Colonic mucosa (tissue), 4 donors: ENCODE measurements around the gene FMNL2. TPM values are rescaled to one million over a fixed set of nuclear protein-coding genes. Genes with fewer than 3 reads are reported as not detected.

Experiments used
- DNase-seq: peaks from one replicate; pipeline ENCODE4 v3.0.0-alpha.2; 2020
- H3K27ac ChIP-seq: fragments of 200-600 bp; one replicate; pipeline ENCODE4 v1.8.0; 2021
- H3K27me3 ChIP-seq: fragments of 200-600 bp; one replicate; pipeline ENCODE4 v1.8.0; 2021
- H3K36me3 ChIP-seq: fragments of 200-600 bp; one replicate; pipeline ENCODE4 v1.8.0; 2021
- H3K4me1 ChIP-seq: fragments of 200-600 bp; one replicate; pipeline ENCODE4 v1.8.0; 2021; ENCODE audit warnings: mild to moderate bottlenecking
- H3K4me3 ChIP-seq: fragments of 200-600 bp; one replicate; pipeline ENCODE4 v1.8.0; 2021
- H3K9ac ChIP-seq, 2 donors: one replicate each; pipeline ENCODE4 v1.7.0; 2013; ENCODE audit warnings: control low read depth in 2 of 2, low read depth in 2 of 2, low read length in 2 of 2
- H3K9me3 ChIP-seq: fragments of 200-600 bp; one replicate; pipeline ENCODE4 v1.8.0; 2021
- intact Hi-C: fragments of 100-400 bp; cut with DNase I; formaldehyde crosslinking; loops from one replicate; pipeline ENCODE4 v1.14.1; 2022
- total RNA-seq, 2 donors: library from RNA; stranded (reverse); fragmentation: NEBNext Ultra II Directional in 1 of 2; extraction: Animal tissue kit (Norgen Biotek cat#: 25700) in 1 of 2; gene quantifications; one replicate each; pipeline ENCODE4 v1.2.1, GENCODE V29; 2021
- TF ChIP-seq, protein P1 (sequence below): fragments of 200-600 bp; IDR thresholded peaks from one replicate; pipeline ENCODE4 v1.8.0; 2022; ENCODE audit warnings: antibody characterized with exemption, mild to moderate bottlenecking
- donor health status: healthy.
- donor health status: DM: no; HTN: no; CAD: no.
- donor health status: DM: no; HTN: no; CAD: no.

FMNL2 gene
- total RNA-seq, 2 donors from 2014 or later = 10.6 to 17.5 TPM

DNA sequence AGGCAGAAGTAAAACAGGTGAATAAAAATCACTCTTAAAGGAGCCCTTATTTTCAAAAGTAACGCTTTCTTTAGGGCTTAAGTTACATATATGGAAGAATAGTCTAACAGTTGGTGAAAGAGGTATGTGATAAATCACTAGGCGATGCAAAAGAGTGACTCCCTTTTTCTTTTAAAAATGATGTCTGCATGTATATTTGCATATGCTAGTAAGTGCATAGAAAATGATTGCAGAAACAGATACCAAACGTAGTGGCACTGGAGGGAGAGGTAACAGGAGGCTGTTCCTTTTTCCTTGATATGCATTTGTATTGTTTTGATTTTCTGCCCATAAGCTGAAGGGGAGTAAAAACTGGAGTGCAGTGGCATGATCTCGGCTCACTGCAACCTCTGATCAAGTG lies 224.0 kb downstream of the FMNL2 start:
- no peaks in the 10 kb centered on the region for H3K4me1 ChIP-seq

DNA sequence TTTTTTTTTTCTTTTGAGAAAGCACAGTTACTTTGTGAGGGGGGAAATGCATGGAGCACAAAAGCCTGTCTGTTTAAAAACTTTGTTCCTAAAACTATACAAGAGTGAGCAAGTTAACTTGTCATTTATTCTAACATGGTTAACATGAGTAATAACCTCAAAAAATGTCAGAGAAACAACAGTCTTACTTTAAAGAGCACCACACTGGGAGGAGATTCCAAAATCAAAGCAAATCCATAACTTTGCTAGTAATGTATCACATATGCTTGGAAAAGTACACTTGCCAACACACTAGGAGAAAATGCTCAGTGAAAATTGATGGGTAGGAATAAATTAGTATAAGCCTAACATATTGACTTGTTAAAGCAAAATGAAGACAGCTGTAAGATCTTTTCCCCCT lies 225.2 kb downstream of the FMNL2 start:
- H3K36me3 ChIP-seq = no peaks in the 10 kb centered on the region
- no peaks in the 10 kb centered on the region for H3K9me3 ChIP-seq
- H3K27me3 ChIP-seq = no peaks in the 10 kb centered on the region
- H3K4me1 ChIP-seq = no peaks in the 10 kb centered on the region
- H3K27ac ChIP-seq = no peak overlapping the region
- DNase-seq = no peak
- intact Hi-C loops = no loop called here
- TF ChIP-seq, protein P1, sequence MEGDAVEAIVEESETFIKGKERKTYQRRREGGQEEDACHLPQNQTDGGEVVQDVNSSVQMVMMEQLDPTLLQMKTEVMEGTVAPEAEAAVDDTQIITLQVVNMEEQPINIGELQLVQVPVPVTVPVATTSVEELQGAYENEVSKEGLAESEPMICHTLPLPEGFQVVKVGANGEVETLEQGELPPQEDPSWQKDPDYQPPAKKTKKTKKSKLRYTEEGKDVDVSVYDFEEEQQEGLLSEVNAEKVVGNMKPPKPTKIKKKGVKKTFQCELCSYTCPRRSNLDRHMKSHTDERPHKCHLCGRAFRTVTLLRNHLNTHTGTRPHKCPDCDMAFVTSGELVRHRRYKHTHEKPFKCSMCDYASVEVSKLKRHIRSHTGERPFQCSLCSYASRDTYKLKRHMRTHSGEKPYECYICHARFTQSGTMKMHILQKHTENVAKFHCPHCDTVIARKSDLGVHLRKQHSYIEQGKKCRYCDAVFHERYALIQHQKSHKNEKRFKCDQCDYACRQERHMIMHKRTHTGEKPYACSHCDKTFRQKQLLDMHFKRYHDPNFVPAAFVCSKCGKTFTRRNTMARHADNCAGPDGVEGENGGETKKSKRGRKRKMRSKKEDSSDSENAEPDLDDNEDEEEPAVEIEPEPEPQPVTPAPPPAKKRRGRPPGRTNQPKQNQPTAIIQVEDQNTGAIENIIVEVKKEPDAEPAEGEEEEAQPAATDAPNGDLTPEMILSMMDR = no peak
- no peak overlapping the region for H3K4me3 ChIP-seq
- no peak overlapping the region for H3K9ac ChIP-seq

More for the DNA sequence above, 224.0 kb downstream of the FMNL2 start:
- Histone ChIP-seq H3K36me3 (no peaks in the 10 kb centered on the region), H3K27me3 (no peaks in the 10 kb centered on the region), H3K27ac (no peak overlapping the region), H3K9ac (no peak overlapping the region), H3K9me3 (no peaks in the 10 kb centered on the region), H3K4me3 (no peak overlapping the region)
- TF ChIP-seq, protein P1 = no peak
- intact Hi-C loops = no loop called here
- DNase-seq = no peak

DNA sequence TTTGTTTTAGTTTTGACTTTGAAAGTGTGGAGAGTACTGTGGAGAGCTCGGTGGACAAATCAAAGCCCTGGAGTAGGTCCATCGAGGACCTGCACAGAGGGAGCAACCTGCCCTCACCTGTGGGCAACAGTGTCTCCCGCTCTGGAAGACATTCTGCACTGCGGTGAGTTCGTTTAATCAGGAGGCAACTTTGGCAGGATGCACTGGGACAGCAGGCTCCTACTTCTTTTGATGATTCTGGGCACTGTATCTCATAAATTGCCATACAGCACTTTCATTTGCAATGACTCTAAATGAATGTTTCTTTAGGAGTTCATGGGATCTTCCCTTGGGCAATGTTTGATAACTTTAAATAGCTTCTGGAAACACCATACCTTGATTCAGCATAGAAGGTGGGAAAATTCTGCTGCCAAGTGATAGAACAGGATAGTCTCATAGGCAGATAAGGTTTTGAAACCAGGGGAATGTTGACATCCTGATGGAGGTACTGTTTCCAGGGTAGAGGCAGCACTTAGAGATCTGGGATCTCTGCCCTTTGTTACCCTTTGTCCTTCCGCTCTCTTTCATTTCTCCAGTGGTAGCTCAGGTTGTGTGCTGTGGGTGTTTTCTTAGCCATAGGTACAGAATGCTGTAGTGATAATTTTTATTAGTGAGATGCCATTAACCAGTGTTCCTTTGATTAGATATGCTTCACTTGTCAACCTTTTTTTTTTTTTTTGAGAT lies 226.1 kb downstream of the FMNL2 start:
- Histone ChIP-seq H3K27me3 (no peaks in the 10 kb centered on the region), H3K4me3 (no peak overlapping the region), H3K27ac (no peak overlapping the region), H3K9me3 (no peaks in the 10 kb centered on the region), H3K36me3 (no peaks in the 10 kb centered on the region), H3K9ac (no peak overlapping the region), H3K4me1 (no peaks in the 10 kb centered on the region)
- intact Hi-C loops = no loop called here
- no peak for DNase-seq
- TF ChIP-seq, protein P1 = no peak

DNA sequence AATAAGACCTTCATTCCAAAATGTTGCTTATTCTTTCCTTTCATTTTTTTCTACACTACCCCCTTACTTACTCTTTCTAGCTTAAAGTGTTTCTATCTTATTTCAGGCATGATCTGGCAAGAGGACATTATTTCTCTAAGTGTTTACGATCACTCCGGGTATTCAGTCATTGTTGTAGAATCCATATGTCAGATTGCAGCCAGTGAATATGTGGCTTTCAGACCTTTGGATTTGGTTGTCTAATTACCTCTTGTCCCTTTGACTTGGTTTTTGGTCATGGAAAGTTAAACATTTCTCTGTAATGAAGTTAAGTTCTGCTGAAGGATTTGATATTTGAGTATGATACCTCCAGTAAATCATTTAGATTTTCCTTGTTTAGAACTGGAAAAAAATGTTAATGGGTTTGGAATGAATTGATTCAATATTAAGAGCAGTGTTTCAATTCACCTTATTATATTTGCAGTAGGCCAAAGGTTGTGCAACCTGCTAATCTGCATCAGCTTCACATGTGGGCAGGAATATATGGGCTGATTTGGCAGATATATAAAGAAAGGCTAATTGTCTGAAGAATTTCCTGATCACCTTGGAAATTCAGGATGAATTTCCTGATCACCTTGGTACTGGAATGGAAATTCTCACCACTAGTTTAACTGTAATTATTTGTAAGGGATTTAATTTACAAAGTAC lies 227.4 kb downstream of the FMNL2 start:
- H3K36me3 ChIP-seq = no peaks in the 10 kb centered on the region
- TF ChIP-seq, protein P1 = no peak
- DNase-seq = no peak
- H3K9me3 ChIP-seq = no peaks in the 10 kb centered on the region
- no peak overlapping the region for H3K9ac ChIP-seq
- H3K27me3 ChIP-seq = no peaks in the 10 kb centered on the region
- intact Hi-C loops = no loop called here
- no peak overlapping the region for H3K4me3 ChIP-seq
- H3K4me1 ChIP-seq = no peaks in the 10 kb centered on the region
- no peak overlapping the region for H3K27ac ChIP-seq

DNA sequence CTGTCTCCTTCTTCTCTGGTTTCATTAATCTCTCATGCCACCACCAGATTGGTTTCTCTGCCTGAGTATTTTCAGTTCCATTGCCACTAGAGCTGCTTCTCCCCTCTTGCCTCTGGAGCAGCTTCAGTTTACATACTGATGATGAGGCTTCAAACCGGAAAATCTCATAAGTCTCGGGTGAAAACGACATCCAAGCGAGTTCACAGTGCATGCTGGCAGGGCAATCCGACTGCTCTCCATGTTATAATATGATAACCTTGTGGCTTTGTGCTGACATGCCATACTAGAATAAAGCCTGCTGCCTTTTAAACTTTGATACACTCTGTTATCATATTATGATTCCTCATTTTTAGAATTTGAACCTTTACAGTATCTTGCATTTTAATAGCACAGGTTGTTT lies 228.8 kb downstream of the FMNL2 start:
- Histone ChIP-seq H3K4me3 (no peak overlapping the region), H3K36me3 (no peaks in the 10 kb centered on the region), H3K9me3 (no peaks in the 10 kb centered on the region), H3K4me1 (no peaks in the 10 kb centered on the region), H3K27ac (no peak overlapping the region), H3K9ac (no peak overlapping the region), H3K27me3 (no peaks in the 10 kb centered on the region)
- TF ChIP-seq, protein P1 = no peak
- DNase-seq = no peak
- intact Hi-C loops = no loop called here
